ENCODE measurements around the gene COIL.
A peak's percentile ranks its signal among the peaks of the same experiment; 100 is the strongest.

Gene COIL

DNA sequence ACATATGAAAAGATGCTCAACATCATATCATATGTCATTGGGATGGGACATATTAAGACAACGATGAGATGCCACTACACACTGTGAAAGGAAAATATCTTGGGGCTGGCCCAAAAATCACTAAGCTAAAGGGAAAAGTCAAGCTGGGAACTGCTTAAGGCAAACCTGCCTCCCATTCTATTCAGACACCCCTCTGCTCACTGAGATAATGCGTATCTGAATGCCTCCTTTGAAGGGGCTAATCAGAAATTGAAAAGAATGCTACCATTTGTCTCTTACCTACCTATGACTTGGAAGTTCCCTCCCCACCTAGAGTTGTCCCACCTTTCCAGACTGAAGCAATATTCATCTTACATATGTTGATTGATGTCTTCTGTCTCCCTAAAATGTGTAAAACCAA is 35.8 kb downstream of the COIL start:
- Histone ChIP-seq H3K27me3 (ENCODE audit: control insufficient read depth, insufficient read depth, low read length) (no peaks in the 10 kb centered on the region), H3K4me3 (ENCODE audit: low read length) (no peak overlapping the region), H3K27ac (ENCODE audit: low read length) (no peak overlapping the region), H3K9me3 (ENCODE audit: control insufficient read depth, insufficient read depth, low read length) (no peaks in the 10 kb centered on the region), H3K36me3 (ENCODE audit: control insufficient read depth, insufficient read depth, low read length) (no peaks in the 10 kb centered on the region), H3K4me1 (ENCODE audit: control insufficient read depth, insufficient read depth, low read length) (no peaks in the 10 kb centered on the region)
- WGBS (ENCODE audit: insufficient coverage, insufficient read length) = no CpG with 5 or more reads among the region's 2 CpGs
- no peak for DNase-seq (ENCODE audit: low read depth, low spot score)

DNA sequence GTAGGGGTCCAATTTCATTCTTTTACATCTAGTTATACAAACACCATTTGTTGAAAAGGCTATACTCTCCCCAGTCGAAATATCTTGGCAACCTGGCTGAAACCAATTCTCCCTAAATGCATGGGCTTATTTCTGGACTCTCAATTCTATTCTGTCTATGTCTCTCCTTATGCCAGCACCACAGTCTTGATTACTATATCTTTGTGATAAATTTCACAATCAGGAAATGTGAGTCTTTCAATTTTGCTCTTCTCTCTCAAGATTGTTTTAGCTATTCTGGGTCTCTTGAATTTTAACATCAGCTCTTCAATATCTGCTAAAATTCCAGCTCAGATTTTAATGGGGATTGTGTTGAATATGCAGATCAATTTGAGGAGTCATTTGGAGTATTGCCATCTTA is 41.1 kb downstream of the COIL start:
- Histone ChIP-seq H3K27me3 (ENCODE audit: control insufficient read depth, insufficient read depth, low read length) (0 out of 2 replicates have a peak, but pooled peaks cover 1% of the 10 kb centered on the region), H3K4me1 (ENCODE audit: control insufficient read depth, insufficient read depth, low read length) (no peaks in the 10 kb centered on the region), H3K4me3 (ENCODE audit: low read length) (no peak overlapping the region), H3K36me3 (ENCODE audit: control insufficient read depth, insufficient read depth, low read length) (no peaks in the 10 kb centered on the region), H3K9me3 (ENCODE audit: control insufficient read depth, insufficient read depth, low read length) (no peaks in the 10 kb centered on the region), H3K27ac (ENCODE audit: low read length) (no peak overlapping the region)
- DNase-seq (ENCODE audit: low read depth, low spot score) = no peak
- no CpG with 5 or more reads among the region's 1 CpG for WGBS (ENCODE audit: insufficient coverage, insufficient read length)

DNA sequence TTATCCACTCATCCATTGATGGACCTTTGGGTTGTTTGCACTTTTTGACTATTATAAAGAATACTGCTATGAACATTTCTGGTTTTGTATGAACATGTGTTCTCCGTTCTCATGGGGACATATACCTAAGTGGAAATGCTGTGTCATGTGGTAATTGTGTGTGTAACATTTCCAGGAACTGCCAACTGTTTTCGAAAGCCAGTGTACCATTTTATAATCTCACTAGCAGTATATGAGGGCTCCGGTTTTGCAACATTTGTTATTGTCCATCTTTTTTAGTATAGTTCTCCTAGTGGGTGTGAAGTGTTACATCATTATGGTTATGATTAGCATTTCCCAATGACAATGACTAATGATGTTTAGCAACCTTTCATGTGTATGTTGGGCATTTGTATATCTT is 41.9 kb downstream of the COIL start:
- WGBS (ENCODE audit: insufficient coverage, insufficient read length) = no CpG with 5 or more reads among the region's 3 CpGs
- no peaks in the 10 kb centered on the region for H3K4me1 ChIP-seq (ENCODE audit: control insufficient read depth, insufficient read depth, low read length)
- no peak overlapping the region for H3K4me3 ChIP-seq (ENCODE audit: low read length)
- H3K9me3 ChIP-seq (ENCODE audit: control insufficient read depth, insufficient read depth, low read length) = no peaks in the 10 kb centered on the region
- no peak overlapping the region for H3K27ac ChIP-seq (ENCODE audit: low read length)
- no peaks in the 10 kb centered on the region for H3K36me3 ChIP-seq (ENCODE audit: control insufficient read depth, insufficient read depth, low read length)
- DNase-seq (ENCODE audit: low read depth, low spot score) = no peak
- H3K27me3 ChIP-seq (ENCODE audit: control insufficient read depth, insufficient read depth, low read length) = 0 out of 2 replicates have a peak, but pooled peaks cover 1% of the 10 kb centered on the region

DNA sequence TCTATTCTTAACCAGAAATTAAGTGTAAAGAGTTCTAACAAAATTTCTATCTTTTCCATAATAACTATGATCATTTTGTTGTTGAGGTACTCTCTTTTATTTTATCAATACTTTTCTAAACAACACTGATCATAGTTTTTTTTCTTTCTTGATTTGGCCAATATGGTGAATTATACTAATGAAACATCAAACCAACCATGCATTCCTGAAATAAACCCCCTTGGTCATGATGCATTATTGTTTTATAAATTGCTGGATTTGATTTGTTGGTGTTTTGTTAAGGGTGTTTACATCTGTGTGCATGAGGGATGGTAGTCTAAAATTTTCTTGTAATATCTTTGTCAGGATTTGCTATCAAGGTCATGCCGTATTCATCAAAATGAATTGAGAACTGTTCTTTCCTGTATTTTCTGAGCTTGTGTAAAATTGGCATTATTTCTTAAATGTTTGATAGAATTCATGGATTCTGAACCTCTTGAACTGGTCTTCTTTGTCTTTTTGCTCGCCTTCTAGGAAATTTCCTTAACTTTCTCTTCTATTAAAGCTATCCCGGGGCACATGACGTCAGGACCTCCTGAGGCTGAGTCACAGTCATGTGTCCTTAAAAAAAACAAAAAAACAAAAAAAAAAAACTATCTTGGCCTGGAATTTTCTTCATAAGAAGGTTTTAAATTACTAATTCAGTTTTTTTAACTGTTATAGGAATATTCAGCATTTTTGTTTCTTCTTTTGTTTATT is 43.1 kb downstream of the COIL start:
- H3K9me3 ChIP-seq (ENCODE audit: control insufficient read depth, insufficient read depth, low read length) = no peaks in the 10 kb centered on the region
- DNase-seq (ENCODE audit: low read depth, low spot score) = no peak
- H3K4me3 ChIP-seq (ENCODE audit: low read length) = no peak overlapping the region
- H3K4me1 ChIP-seq (ENCODE audit: control insufficient read depth, insufficient read depth, low read length) = no peaks in the 10 kb centered on the region
- no CpG with 5 or more reads among the region's 4 CpGs for WGBS (ENCODE audit: insufficient coverage, insufficient read length)
- 0 out of 2 replicates have a peak, but pooled peaks cover 1% of the 10 kb centered on the region for H3K27me3 ChIP-seq (ENCODE audit: control insufficient read depth, insufficient read depth, low read length)
- no peaks in the 10 kb centered on the region for H3K36me3 ChIP-seq (ENCODE audit: control insufficient read depth, insufficient read depth, low read length)
- no peak overlapping the region for H3K27ac ChIP-seq (ENCODE audit: low read length)

DNA sequence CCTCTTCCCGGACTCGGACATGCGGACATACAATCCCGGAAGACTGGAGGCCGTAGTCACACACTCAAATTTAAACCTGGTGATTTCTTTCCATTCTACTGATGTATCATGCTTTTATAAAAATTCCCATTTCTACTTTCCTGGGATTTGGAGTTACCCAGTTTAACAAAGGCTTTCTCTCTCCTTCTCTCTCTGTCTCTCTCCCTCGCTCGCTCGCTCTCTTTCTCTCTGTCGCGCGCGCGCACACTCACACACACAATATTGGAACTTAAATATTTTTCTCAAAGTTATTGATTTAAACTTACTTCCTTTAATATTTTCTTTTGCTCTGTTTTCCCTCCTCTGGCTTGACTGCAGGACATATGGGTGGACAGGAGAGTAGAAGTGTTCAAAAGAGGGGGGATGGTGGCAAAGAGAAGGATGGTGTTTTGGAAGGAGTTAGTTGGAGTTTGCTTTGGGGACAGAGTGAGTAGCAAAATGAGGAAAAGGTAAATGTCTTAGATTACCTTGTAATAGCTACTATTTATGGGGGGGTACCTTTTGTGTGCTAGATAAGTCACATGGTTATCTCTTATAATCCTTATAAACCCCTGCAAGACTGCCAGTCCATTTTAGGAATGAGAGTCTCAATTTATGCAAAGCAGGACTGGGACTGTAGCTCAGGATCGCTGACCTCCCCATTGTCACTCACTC is 46.1 kb downstream of the COIL start:
- Histone ChIP-seq H3K4me3 (ENCODE audit: low read length) (peak overlapping the region; percentile 73; the same call in 1 of the 2 replicates), H3K9me3 (ENCODE audit: control insufficient read depth, insufficient read depth, low read length) (no peaks in the 10 kb centered on the region), H3K36me3 (ENCODE audit: control insufficient read depth, insufficient read depth, low read length) (no peaks in the 10 kb centered on the region), H3K27me3 (ENCODE audit: control insufficient read depth, insufficient read depth, low read length) (0 out of 2 replicates have a peak, but pooled peaks cover 1% of the 10 kb centered on the region), H3K4me1 (ENCODE audit: control insufficient read depth, insufficient read depth, low read length) (no peaks in the 10 kb centered on the region; the same call in 1 of the 2 replicates), H3K27ac (ENCODE audit: low read length) (no peak overlapping the region)
- no CpG with 5 or more reads among the region's 14 CpGs for WGBS (ENCODE audit: insufficient coverage, insufficient read length)
- DNase-seq (ENCODE audit: low read depth, low spot score) = no peak

DNA sequence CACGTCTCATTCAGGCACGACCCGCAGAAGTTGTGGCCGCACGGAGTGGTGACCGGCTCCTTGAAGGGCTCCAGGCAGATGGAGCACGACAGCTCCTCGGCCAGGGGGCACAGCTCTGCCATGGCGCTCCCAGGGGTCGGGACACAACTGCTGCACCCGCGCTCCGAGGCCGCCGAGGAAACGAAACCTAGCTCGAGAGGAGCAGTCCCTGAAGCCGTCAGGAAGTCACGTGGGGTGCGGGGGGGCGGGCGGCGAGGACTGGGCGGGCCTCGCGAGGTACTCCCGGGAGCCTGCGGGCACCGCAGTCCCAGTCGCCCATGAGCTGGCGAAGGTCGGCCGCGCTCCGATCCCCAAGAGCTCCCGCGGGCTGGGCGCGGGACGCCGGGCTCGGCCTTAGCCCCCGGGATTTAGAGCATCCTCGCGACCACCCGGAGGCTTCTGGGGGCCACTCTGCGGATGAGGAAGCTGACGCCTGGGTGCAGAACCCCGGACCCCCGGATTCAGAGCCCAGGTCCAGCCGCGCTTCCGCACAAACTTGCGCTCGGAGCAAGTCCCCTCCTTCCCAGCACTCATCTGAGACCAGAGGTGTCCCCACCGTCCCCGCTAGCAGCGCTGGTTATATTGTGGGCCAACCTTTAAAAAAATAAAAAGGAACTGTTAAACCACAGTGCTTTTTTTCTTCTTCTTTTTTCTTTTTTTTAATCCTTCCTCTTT is 46.8 kb downstream of the COIL start, which contains the start of gene TRIM25:
Gene TRIM25 (minus strand): TSS at position 183 of the 714 bp plus-strand sequence. CDS start 61 bp downstream, at position 122.
- no peaks in the 10 kb centered on the region for H3K9me3 ChIP-seq (ENCODE audit: control insufficient read depth, insufficient read depth, low read length)
- WGBS (ENCODE audit: insufficient coverage, insufficient read length) = no CpG with 5 or more reads among the region's 58 CpGs
- H3K4me1 ChIP-seq (ENCODE audit: control insufficient read depth, insufficient read depth, low read length) = no peaks in the 10 kb centered on the region; the same call in 1 of the 2 replicates
- 0 out of 2 replicates have a peak, but pooled peaks cover 1% of the 10 kb centered on the region for H3K27me3 ChIP-seq (ENCODE audit: control insufficient read depth, insufficient read depth, low read length)
- DNase-seq (ENCODE audit: low read depth, low spot score) = no peak
- peak within 1 kb of the TSS; percentile 73 for H3K4me3 ChIP-seq (ENCODE audit: low read length)
- H3K27ac ChIP-seq (ENCODE audit: low read length) = no peak within 1 kb of the TSS
- H3K36me3 ChIP-seq (ENCODE audit: control insufficient read depth, insufficient read depth, low read length) = no peaks in the 10 kb centered on the region

DNA sequence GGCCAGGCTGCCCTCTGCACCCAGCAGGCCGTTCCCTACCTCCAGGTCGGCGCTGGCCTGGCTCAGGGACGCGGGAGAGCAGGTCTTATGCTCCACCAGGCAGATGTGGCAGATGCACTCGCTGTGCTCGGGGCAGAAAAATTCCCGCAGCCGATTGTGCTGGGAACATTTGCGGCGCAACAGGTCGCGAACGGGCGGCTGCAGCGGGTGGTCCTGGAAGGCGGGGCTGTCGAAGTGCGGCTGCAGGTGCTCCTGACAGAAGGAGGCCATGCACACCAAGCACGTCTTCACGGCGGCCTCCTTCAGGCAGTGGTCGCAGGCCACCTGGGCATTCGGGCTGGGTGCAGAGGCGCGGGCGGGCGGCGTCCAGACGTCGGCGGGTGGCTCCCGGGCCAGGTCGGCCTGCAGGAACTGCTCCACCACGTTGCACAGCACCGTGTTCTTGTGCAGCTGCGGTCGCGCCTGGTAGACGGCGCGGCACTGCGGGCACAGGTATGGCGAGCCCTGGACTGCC is 47.4 kb downstream of the COIL start:
- Histone ChIP-seq H3K27ac (ENCODE audit: low read length) (no peak overlapping the region), H3K27me3 (ENCODE audit: control insufficient read depth, insufficient read depth, low read length) (0 out of 2 replicates have a peak, but pooled peaks cover 1% of the 10 kb centered on the region), H3K4me1 (ENCODE audit: control insufficient read depth, insufficient read depth, low read length) (no peaks in the 10 kb centered on the region; the same call in 1 of the 2 replicates), H3K36me3 (ENCODE audit: control insufficient read depth, insufficient read depth, low read length) (no peaks in the 10 kb centered on the region), H3K9me3 (ENCODE audit: control insufficient read depth, insufficient read depth, low read length) (no peaks in the 10 kb centered on the region), H3K4me3 (ENCODE audit: low read length) (peak overlapping the region; percentile 73)
- no peak for DNase-seq (ENCODE audit: low read depth, low spot score)
- no CpG with 5 or more reads among the region's 44 CpGs for WGBS (ENCODE audit: insufficient coverage, insufficient read length)

DNA sequence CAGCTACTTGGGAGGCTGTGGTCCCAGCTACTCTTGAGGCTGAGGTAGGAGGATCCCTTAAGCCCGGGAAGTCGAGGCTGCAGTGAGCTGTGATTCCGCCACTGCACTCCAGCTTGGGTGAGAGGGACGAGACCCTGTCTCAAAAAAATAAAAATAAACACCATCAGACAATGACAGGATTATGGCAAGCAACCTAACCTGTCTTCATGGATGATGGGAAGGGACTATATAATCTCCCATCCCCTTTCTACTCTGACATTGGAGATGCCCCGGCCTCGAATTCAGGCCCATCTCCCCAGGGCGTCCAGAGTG is 47.9 kb downstream of the COIL start:
- H3K27me3 ChIP-seq (ENCODE audit: control insufficient read depth, insufficient read depth, low read length) = 0 out of 2 replicates have a peak, but pooled peaks cover 1% of the 10 kb centered on the region
- no peaks in the 10 kb centered on the region for H3K36me3 ChIP-seq (ENCODE audit: control insufficient read depth, insufficient read depth, low read length)
- H3K4me3 ChIP-seq (ENCODE audit: low read length) = peak overlapping the region; percentile 73; the same call in 1 of the 2 replicates
- H3K4me1 ChIP-seq (ENCODE audit: control insufficient read depth, insufficient read depth, low read length) = no peaks in the 10 kb centered on the region; the same call in 1 of the 2 replicates
- no CpG with 5 or more reads among the region's 7 CpGs for WGBS (ENCODE audit: insufficient coverage, insufficient read length)
- no peak for DNase-seq (ENCODE audit: low read depth, low spot score)
- no peaks in the 10 kb centered on the region for H3K9me3 ChIP-seq (ENCODE audit: control insufficient read depth, insufficient read depth, low read length)
- no peak overlapping the region for H3K27ac ChIP-seq (ENCODE audit: low read length)

DNA sequence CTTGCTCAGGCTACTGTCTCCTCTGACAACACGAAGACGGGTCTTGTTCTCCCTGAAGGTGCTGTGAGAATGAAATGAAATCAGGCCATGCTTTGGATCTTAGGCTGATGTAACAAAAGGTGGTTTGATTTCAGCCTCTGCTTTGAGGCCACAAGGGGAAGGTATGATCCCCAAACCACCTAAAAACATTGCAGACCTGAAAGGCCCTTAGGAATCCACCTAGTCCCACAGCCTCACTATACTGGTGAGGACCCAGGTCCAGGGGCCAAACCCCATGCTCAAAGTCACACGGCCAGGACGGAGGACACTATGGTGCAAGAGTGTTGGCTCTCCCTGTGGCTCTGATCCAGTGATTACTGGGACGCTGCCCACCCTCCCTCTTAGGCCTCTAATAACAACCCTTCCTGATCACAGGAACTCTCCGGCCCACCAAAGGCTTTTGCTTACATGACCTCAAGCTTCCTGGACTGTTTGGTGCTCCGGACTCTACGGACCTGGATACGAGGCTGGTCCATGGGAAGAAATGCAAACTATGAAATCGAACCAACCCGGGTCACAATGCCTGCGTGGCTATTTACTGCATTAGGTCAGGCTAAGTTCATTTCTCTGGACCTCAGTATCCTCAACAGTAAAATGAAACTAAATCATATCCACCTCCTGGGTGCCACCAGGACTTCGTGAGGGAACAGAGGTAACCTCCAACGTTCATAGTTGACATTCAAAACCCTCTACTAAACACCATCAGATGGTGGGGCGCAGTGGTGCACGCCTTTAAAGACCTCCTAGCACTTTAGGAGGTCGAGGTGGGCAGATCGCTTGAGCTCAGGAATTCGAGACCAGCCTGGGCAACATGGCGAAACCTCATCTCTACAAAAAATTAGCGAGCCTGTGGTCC is 48.5 kb downstream of the COIL start:
- Histone ChIP-seq H3K27ac (ENCODE audit: low read length) (no peak overlapping the region), H3K9me3 (ENCODE audit: control insufficient read depth, insufficient read depth, low read length) (no peaks in the 10 kb centered on the region), H3K4me3 (ENCODE audit: low read length) (no peak overlapping the region), H3K36me3 (ENCODE audit: control insufficient read depth, insufficient read depth, low read length) (no peaks in the 10 kb centered on the region; the same call in 1 of the 2 replicates), H3K4me1 (ENCODE audit: control insufficient read depth, insufficient read depth, low read length) (no peaks in the 10 kb centered on the region; the same call in 1 of the 2 replicates), H3K27me3 (ENCODE audit: control insufficient read depth, insufficient read depth, low read length) (0 out of 2 replicates have a peak, but pooled peaks cover 1% of the 10 kb centered on the region)
- DNase-seq (ENCODE audit: low read depth, low spot score) = no peak
- WGBS (ENCODE audit: insufficient coverage, insufficient read length) = no CpG with 5 or more reads among the region's 21 CpGs

Measured in iPS DF 6.9 (cell line).